Measurements from ENCODE around the gene AKAP7.

DNA sequence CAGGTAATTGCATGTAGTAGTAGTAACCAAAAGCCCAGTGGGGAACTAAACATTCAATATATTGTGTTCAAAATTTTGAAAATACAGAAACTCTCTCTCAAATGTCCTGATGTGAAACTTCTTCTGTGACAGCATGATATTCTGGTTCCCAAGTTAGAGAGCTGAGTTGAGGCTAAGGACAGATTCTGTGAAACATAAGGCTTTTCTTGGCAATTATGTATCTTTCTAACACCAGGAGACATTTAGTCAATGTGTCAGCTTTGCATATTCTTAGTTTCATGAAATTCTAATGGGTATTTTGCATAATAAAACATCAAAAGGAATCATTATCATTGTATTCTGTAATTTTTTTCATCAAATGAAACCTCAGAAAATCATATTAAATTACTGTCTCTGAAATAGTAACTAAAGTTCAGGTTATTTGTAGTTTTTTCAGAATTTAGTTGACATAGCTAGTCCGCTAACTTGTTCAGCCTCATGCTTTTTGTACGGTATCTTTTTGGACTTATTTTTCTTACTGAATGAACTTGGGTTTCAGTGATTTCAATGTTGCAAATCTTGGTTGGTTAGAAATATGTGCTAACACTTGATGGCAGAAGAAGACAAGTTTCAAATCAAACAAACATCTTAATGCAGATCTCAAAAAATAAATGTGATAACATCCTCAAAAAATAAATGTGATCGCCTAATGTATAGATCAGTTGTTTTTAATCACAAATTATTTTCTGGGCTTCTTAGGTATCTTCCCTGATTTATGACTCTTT is 70.4 kb downstream of the AKAP7 start:
- TF ChIP-seq CTCF (IDR thresholded peaks at IDR 0.05) (no peak), POLR2A (IDR thresholded peaks at IDR 0.05) (no peak)

Measured in esophagus squamous epithelium (tissue), 4 donors.